BJ (cell line): Measurements from ENCODE around the gene GSX2. TPM values are rescaled to one million over a fixed set of nuclear protein-coding genes. Genes with fewer than 3 reads are reported as not detected.
"Not testable (repeated sequence)": the region's sequence is repeated elsewhere in the genome, so short reads cannot be mapped to it uniquely, and the experiment has no call there.

Experiments used
- CTCF ChIA-PET: fragments of 350-600 bp; formaldehyde crosslinking; extraction: SDS; loops from one replicate; lab custom pipeline; 2021; ENCODE audit warnings: antibody characterized with exemption, inconsistent platforms; lab: Yijun Ruan, JAX
- POLR2A ChIA-PET: fragments of 300-600 bp; sonication (Branson Sonifier 250); formaldehyde crosslinking; extraction: SDS; loops from one replicate; lab custom pipeline; 2021; ENCODE audit warnings: antibody characterized with exemption; lab: Charles Lee
- DNase-seq: peaks from one replicate; pipeline ENCODE4 v3.0.0-alpha.2; 2011; ENCODE audit warnings: low read depth
- H3K27me3 ChIP-seq: 2 replicates; pipeline ENCODE4 v1.6.0; 2011; ENCODE audit warnings: low read length; ENCODE audit not compliant: control insufficient read depth, insufficient read depth
- H3K36me3 ChIP-seq: 2 replicates; pipeline ENCODE4 v1.5.1; 2011; ENCODE audit warnings: low read length; ENCODE audit not compliant: control insufficient read depth, insufficient read depth
- H3K4me3 ChIP-seq: 2 replicates; pipeline ENCODE4 v1.5.1; 2011; ENCODE audit warnings: low read depth, mild to moderate bottlenecking, control low read depth, low read length
- polyA minus RNA-seq: library from RNA; depleted of rRNA, polyadenylated mRNA; stranded (reverse); fragments of >200 nt; gene quantifications from 2 replicates; pipeline ENCODE4 v1.2.3, GENCODE V29; 2011; rRNA and poly(A)+ RNA removed
- polyA plus RNA-seq: library from polyadenylated mRNA; depleted of rRNA; stranded (reverse); fragments of >200 nt; gene quantifications from 2 replicates; pipeline ENCODE4 v1.2.3, GENCODE V29; 2011; rRNA removed
- TF ChIP-seq, protein P1 (sequence below): IDR thresholded peaks from 2 replicates; pipeline ENCODE4 v1.5.1; 2011; ENCODE audit warnings: low read depth, mild to moderate bottlenecking, control low read depth, inconsistent platforms, low read length, moderate library complexity; ENCODE audit not compliant: insufficient read depth

GSX2 gene
- polyA plus RNA-seq (not detected in 2 replicates), polyA minus RNA-seq (not detected in 2 replicates)

DNA sequence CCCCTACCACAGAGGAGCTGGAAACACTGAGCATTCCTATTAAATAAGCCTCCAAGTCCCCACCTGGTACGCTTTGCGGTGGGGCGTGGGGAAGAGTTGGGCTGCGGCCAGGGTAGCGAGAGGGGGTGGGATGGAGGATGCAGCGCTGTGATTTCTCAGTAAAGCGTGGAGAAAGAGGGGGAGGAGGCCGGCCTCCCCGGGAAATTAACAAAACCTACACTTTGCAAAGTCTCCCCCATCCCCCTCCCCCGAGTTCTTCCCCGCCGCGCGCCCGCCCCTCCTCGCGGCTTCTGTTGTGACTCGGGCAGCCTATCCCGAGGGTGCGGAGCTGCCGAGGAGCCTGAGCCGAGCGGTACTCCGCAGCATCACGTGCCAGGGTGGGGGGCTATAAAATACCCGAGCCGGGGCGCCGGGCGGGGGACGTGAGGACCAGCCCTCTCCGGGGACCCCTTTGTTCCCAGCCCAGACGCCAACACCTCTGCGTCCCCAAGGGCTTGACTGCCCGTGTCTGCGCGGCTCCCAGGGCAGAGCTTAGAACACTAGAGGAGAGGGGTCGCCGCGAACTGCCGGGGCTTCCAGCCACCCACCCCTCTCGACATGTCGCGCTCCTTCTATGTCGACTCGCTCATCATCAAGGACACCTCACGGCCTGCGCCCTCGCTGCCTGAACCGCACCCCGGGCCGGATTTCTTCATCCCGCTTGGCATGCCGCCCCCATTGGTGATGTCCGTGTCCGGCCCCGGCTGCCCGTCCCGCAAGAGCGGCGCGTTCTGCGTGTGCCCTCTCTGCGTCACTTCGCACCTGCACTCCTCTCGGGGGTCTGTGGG lies at the start of gene GSX2:
Gene GSX2, plus strand, starts transcription at position 416 of the 827 bp plus-strand sequence. Its CDS starts 182 bp downstream, at position 598.
- Histone ChIP-seq H3K27me3 (peaks cover 39% of the 10 kb centered on the region), H3K4me3 (peak within 1 kb of the TSS; percentile 37), H3K36me3 (no peaks in the 10 kb centered on the region)
- ChIA-PET POLR2A (no interaction called here), CTCF (no interaction called here)
- DNase-seq, result no peak
- TF ChIP-seq, protein P1, sequence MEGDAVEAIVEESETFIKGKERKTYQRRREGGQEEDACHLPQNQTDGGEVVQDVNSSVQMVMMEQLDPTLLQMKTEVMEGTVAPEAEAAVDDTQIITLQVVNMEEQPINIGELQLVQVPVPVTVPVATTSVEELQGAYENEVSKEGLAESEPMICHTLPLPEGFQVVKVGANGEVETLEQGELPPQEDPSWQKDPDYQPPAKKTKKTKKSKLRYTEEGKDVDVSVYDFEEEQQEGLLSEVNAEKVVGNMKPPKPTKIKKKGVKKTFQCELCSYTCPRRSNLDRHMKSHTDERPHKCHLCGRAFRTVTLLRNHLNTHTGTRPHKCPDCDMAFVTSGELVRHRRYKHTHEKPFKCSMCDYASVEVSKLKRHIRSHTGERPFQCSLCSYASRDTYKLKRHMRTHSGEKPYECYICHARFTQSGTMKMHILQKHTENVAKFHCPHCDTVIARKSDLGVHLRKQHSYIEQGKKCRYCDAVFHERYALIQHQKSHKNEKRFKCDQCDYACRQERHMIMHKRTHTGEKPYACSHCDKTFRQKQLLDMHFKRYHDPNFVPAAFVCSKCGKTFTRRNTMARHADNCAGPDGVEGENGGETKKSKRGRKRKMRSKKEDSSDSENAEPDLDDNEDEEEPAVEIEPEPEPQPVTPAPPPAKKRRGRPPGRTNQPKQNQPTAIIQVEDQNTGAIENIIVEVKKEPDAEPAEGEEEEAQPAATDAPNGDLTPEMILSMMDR, result no peak

GRCh38 chr4:54050214-54050904 lies 49.6 kb upstream of the GSX2 start:
- H3K36me3 ChIP-seq, result peaks cover 1% of the 10 kb centered on the region; the same call in 1 of the 2 replicates
- no peak overlapping the region for H3K4me3 ChIP-seq
- CTCF ChIA-PET, result no interaction called here
- no peaks in the 10 kb centered on the region for H3K27me3 ChIP-seq
- TF ChIP-seq, protein P1, result no peak
- POLR2A ChIA-PET, result no interaction called here
- DNase-seq, result no peak

GRCh38 chr4:54053322-54053721 lies 46.6 kb upstream of the GSX2 start:
- CTCF ChIA-PET, result interaction anchor here (0.7 kb wide), 1 partner anchor 522 kb away, joined by 4 read pairs; no protein-coding TSS in a partner anchor
- not testable (repeated sequence) for H3K27me3 ChIP-seq, DNase-seq, H3K4me3 ChIP-seq, H3K36me3 ChIP-seq
- POLR2A ChIA-PET, result interaction anchor here (0.6 to 0.7 kb wide), 2 partner anchors 62 to 112 kb away, joined by 3 to 5 read pairs; no protein-coding TSS in a partner anchor

GRCh38 chr4:54054501-54054900 lies 45.5 kb upstream of the GSX2 start:
- H3K4me3 ChIP-seq, result no peak overlapping the region
- ChIA-PET POLR2A (no interaction called here), CTCF (no interaction called here)
- no peaks in the 10 kb centered on the region for H3K36me3 ChIP-seq
- no peak for DNase-seq
- no peaks in the 10 kb centered on the region for H3K27me3 ChIP-seq
- TF ChIP-seq, protein P1, result no peak

- Histone ChIP-seq H3K36me3 (no peaks in the 10 kb centered on the region), H3K27me3 (no peaks in the 10 kb centered on the region), H3K4me3 (no peak overlapping the region)
- ChIA-PET CTCF (interaction anchor here (0.9 kb wide), 1 partner anchor 146 kb away, joined by 3 read pairs; no protein-coding TSS in a partner anchor), POLR2A (no interaction called here)
- TF ChIP-seq, protein P1, result no peak
- DNase-seq, result no peak
Measured at GRCh38 chr4:54055494-54055893, 44.5 kb upstream of the GSX2 start.
